Activated B cell treated with CpG ODN at 0.5 μM for 24 hours (primary cell): ENCODE measurements around the gene PODXL. TPM values are rescaled to one million over a fixed set of nuclear protein-coding genes. Genes with fewer than 3 reads are reported as not detected.

Experiments used
- ATAC-seq: fragments of 200-7000 bp; cut with Tn5 transposase; one replicate; pipeline ENCODE4 v1.10.0; 2021; ENCODE audit warnings: low read depth, mild to moderate bottlenecking, moderate library complexity
- CTCF ChIA-PET: fragments of 350-600 bp; sonication (Branson Sonifier 250); formaldehyde crosslinking; loops from one replicate; lab custom pipeline; 2021; ENCODE audit warnings: antibody characterized with exemption; lab: Charles Lee
- POLR2A ChIA-PET: fragments of 350-600 bp; sonication (Branson Sonifier 250); formaldehyde crosslinking; loops from one replicate; lab custom pipeline; 2021; ENCODE audit warnings: antibody characterized with exemption; lab: Charles Lee
- DNase-seq: peaks from one replicate; pipeline ENCODE4 v3.0.0; 2022
- H3K27ac Mint-ChIP-seq: one replicate; pipeline ENCODE4 v1.8.0; 2020; ENCODE audit warnings: mixed read lengths
- H3K27me3 Mint-ChIP-seq: one replicate; pipeline ENCODE4 v1.8.0; 2021; ENCODE audit warnings: mixed read lengths
- H3K36me3 Mint-ChIP-seq: one replicate; pipeline ENCODE4 v1.8.0; 2021; ENCODE audit warnings: low read depth, mixed read lengths
- H3K4me1 Mint-ChIP-seq: one replicate; pipeline ENCODE4 v1.8.0; 2021; ENCODE audit warnings: mixed read lengths
- H3K4me3 Mint-ChIP-seq: one replicate; pipeline ENCODE4 v1.8.0; 2020; ENCODE audit warnings: mild to moderate bottlenecking, mixed read lengths
- H3K9me3 Mint-ChIP-seq: one replicate; pipeline ENCODE4 v1.8.0; 2020; ENCODE audit warnings: mixed read lengths
- intact Hi-C: fragments of 100-400 bp; cut with micrococcal nuclease; formaldehyde crosslinking; loops from one replicate; pipeline ENCODE4 v1.15.1; 2024
- total RNA-seq: library from RNA; stranded (reverse); gene quantifications from 2 replicates; pipeline ENCODE4 v1.2.3, GENCODE V29; 2022
- TF ChIP-seq, protein P1 (sequence below): fragments of 200-600 bp; IDR thresholded peaks from one replicate; pipeline ENCODE4 v1.8.0; 2022; ENCODE audit warnings: antibody characterized with exemption, mild to moderate bottlenecking

PODXL gene
- total RNA-seq, 1 donor from 2014 or later: 1.4 TPM

- TF ChIP-seq, protein P1, sequence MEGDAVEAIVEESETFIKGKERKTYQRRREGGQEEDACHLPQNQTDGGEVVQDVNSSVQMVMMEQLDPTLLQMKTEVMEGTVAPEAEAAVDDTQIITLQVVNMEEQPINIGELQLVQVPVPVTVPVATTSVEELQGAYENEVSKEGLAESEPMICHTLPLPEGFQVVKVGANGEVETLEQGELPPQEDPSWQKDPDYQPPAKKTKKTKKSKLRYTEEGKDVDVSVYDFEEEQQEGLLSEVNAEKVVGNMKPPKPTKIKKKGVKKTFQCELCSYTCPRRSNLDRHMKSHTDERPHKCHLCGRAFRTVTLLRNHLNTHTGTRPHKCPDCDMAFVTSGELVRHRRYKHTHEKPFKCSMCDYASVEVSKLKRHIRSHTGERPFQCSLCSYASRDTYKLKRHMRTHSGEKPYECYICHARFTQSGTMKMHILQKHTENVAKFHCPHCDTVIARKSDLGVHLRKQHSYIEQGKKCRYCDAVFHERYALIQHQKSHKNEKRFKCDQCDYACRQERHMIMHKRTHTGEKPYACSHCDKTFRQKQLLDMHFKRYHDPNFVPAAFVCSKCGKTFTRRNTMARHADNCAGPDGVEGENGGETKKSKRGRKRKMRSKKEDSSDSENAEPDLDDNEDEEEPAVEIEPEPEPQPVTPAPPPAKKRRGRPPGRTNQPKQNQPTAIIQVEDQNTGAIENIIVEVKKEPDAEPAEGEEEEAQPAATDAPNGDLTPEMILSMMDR: no peak
- H3K27me3 Mint-ChIP-seq: no peaks in the 10 kb centered on the region
- ATAC-seq (no peak), DNase-seq (no peak)
- intact Hi-C loops: no loop called here
- CTCF ChIA-PET: interaction anchor here (0.9 kb wide), 1 partner anchor 9 kb away, joined by 4 read pairs; no protein-coding TSS in a partner anchor
- POLR2A ChIA-PET: no interaction called here
- H3K9me3 Mint-ChIP-seq: no peaks in the 10 kb centered on the region
- peaks cover 9% of the 10 kb centered on the region for H3K4me1 Mint-ChIP-seq
- H3K4me3 Mint-ChIP-seq: no peak overlapping the region
- H3K36me3 Mint-ChIP-seq: peaks cover 28% of the 10 kb centered on the region
- no peak overlapping the region for H3K27ac Mint-ChIP-seq
These were observed 58.1 kb downstream of the PODXL start for GRCh38 chr7:131498237-131498885.

- intact Hi-C loops: no loop called here
- POLR2A ChIA-PET: no interaction called here
- Mint-ChIP-seq H3K4me1 (peaks cover 9% of the 10 kb centered on the region), H3K36me3 (peaks cover 28% of the 10 kb centered on the region), H3K4me3 (no peak overlapping the region), H3K9me3 (no peaks in the 10 kb centered on the region), H3K27me3 (no peaks in the 10 kb centered on the region), H3K27ac (no peak overlapping the region)
- ATAC-seq (no peak), DNase-seq (no peak)
- TF ChIP-seq, protein P1: no peak
- CTCF ChIA-PET: interaction anchor here (1.3 kb wide), 1 partner anchor 11 kb away, joined by 3 read pairs; no protein-coding TSS in a partner anchor
These were observed 59.0 kb downstream of the PODXL start for GRCh38 chr7:131497454-131497853.

DNA sequence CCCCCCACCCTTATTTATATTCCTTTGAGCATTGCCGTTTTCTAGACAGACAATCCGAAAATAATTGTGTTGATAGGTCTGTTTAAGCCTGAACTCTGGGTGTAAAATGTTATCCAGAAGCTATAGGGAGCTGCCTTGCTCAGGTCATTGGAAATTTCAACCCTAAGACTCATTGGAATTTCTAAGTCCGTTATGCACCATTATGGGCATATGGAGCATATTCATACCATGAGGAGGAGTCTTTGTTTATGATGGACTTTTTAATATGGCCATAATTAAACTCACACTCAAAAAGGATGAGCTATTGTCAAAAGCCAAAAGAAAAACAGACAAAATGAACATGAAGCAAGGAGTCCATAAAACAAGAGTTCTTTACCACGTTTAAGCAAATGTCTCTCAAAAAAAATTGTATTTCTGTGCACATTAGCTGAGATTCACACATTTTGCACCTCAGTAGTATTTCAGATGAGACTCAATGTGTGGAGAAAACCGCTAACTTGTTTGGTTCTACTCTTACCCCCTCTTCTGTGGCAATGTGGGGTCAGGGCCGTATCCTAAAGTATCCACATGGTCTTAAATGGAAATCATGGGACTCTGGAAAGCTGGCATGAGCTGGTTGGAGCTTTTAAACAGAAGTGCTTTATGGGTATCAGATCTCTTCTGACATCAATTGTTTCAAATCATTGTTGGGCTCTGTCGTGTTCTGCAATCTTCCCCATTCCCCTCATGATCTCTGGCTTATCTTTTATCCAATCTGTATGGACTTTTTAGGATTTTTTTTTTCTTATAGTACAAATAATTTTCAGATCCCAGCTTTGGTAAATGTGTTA, 60.5 kb downstream of the PODXL start:
- ATAC-seq (no peak), DNase-seq (no peak)
- no peaks in the 10 kb centered on the region for H3K27me3 Mint-ChIP-seq
- H3K9me3 Mint-ChIP-seq: no peaks in the 10 kb centered on the region
- POLR2A ChIA-PET: no interaction called here
- CTCF ChIA-PET: interaction anchor here (1.3 kb wide), 1 partner anchor 13 kb away, joined by 3 read pairs; no protein-coding TSS in a partner anchor
- no peak overlapping the region for H3K4me3 Mint-ChIP-seq
- TF ChIP-seq, protein P1: no peak
- no peaks in the 10 kb centered on the region for H3K4me1 Mint-ChIP-seq
- intact Hi-C loops: no loop called here
- no peak overlapping the region for H3K27ac Mint-ChIP-seq
- peaks cover 31% of the 10 kb centered on the region for H3K36me3 Mint-ChIP-seq

DNA sequence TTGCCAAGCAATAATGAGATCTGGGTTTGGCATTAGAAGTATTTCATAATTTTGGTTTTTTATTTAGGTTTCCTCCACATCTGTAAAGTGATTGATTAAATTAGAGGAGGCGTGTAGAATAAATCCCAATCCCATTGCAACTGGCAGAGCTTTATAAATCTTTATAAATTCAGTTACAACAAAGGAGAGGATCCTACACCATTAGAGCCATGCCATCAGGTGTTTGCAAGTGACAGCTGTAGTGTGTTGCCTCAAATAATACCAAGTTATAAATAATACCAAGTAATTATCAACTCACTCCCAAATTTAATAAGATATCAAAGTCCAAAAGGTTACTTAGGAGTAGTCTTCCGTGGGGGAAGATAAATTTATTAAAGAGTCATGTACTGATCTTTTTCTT, 62.2 kb downstream of the PODXL start:
- no peak for DNase-seq
- no peaks in the 10 kb centered on the region for H3K27me3 Mint-ChIP-seq
- H3K4me1 Mint-ChIP-seq: no peaks in the 10 kb centered on the region
- H3K9me3 Mint-ChIP-seq: no peaks in the 10 kb centered on the region
- H3K4me3 Mint-ChIP-seq: no peak overlapping the region
- intact Hi-C loops: no loop called here
- no peak overlapping the region for H3K27ac Mint-ChIP-seq
- ATAC-seq: no peak
- TF ChIP-seq, protein P1: no peak
- peaks cover 38% of the 10 kb centered on the region for H3K36me3 Mint-ChIP-seq
- CTCF ChIA-PET: interaction anchor here (1.6 kb wide), 1 partner anchor 11 kb away, joined by 5 read pairs; no protein-coding TSS in a partner anchor
- POLR2A ChIA-PET: no interaction called here

GRCh38 chr7:131493581-131493980, 62.8 kb downstream of the PODXL start:
- intact Hi-C loops: no loop called here
- Mint-ChIP-seq H3K27me3 (no peaks in the 10 kb centered on the region), H3K4me1 (no peaks in the 10 kb centered on the region), H3K27ac (no peak overlapping the region), H3K36me3 (peaks cover 39% of the 10 kb centered on the region), H3K9me3 (no peaks in the 10 kb centered on the region), H3K4me3 (no peak overlapping the region)
- TF ChIP-seq, protein P1: no peak
- POLR2A ChIA-PET: no interaction called here
- no peak for ATAC-seq
- no peak for DNase-seq
- CTCF ChIA-PET: interaction anchor here (1.4 to 1.6 kb wide), 2 partner anchors 11 to 13 kb away, joined by 3 to 5 read pairs; no protein-coding TSS in a partner anchor
